Trophoblast cell (in vitro differentiated cells and primary cell): ENCODE measurements around the gene TMEM259.

Experiments used
- DNase-seq, 2 donors: peaks; one replicate each; pipeline ENCODE4 v3.0.0-alpha.2; 2016
- H2AFZ ChIP-seq: 2 replicates; pipeline ENCODE4 v1.6.1; 2013; ENCODE audit warnings: low read length, moderate library complexity, mild to moderate bottlenecking; ENCODE audit not compliant: insufficient read depth, poor library complexity
- H2AK5ac ChIP-seq: 2 replicates; pipeline ENCODE4 v1.6.1; 2013; ENCODE audit warnings: mild to moderate bottlenecking, low read length
- H2BK120ac ChIP-seq: 2 replicates; pipeline ENCODE4 v1.6.1; 2013; ENCODE audit warnings: low read length, mild to moderate bottlenecking, moderate library complexity; ENCODE audit not compliant: insufficient read depth, poor library complexity
- H2BK12ac ChIP-seq: 2 replicates; pipeline ENCODE4 v1.6.1; 2013; ENCODE audit warnings: mild to moderate bottlenecking, low read length, moderate library complexity
- H2BK5ac ChIP-seq: 2 replicates; pipeline ENCODE4 v1.6.1; 2013; ENCODE audit warnings: low read length, low read depth, moderate library complexity, mild to moderate bottlenecking; ENCODE audit not compliant: poor library complexity
- H3K14ac ChIP-seq: 2 replicates; pipeline ENCODE4 v1.6.1; 2013; ENCODE audit warnings: mild to moderate bottlenecking, low read length
- H3K18ac ChIP-seq: 2 replicates; pipeline ENCODE4 v1.6.1; 2013; ENCODE audit warnings: mild to moderate bottlenecking, low read length
- H3K23ac ChIP-seq: 2 replicates; pipeline ENCODE4 v1.6.1; 2013; ENCODE audit warnings: low read length
- H3K27ac ChIP-seq: 2 replicates; pipeline ENCODE4 v1.5.1; 2013; ENCODE audit warnings: low read depth, mild to moderate bottlenecking, inconsistent platforms, low read length, moderate library complexity
- H3K27me3 ChIP-seq: 2 replicates; pipeline ENCODE4 v1.6.1; 2013; ENCODE audit warnings: inconsistent platforms, mild to moderate bottlenecking, low read length, moderate library complexity; ENCODE audit not compliant: insufficient read depth
- H3K36me3 ChIP-seq, 2 experiments: 1 replicate in 1 of 2; 2 replicates in 1 of 2; pipeline ENCODE4 v1.6.1; 2013; ENCODE audit warnings: low read length in 2 of 2, mild to moderate bottlenecking in 2 of 2, moderate library complexity in 1 of 2; ENCODE audit not compliant: insufficient read depth in 2 of 2, control insufficient read depth in 1 of 2
- H3K4ac ChIP-seq: 2 replicates; pipeline ENCODE4 v1.6.1; 2013; ENCODE audit warnings: low read depth, mild to moderate bottlenecking, low read length, moderate library complexity
- H3K4me1 ChIP-seq, 2 experiments: 1 replicate in 1 of 2; 2 replicates in 1 of 2; pipeline ENCODE4 v1.6.1; 2013; ENCODE audit warnings: low read length in 2 of 2, mild to moderate bottlenecking in 2 of 2, moderate library complexity in 1 of 2; ENCODE audit not compliant: insufficient read depth in 2 of 2, control insufficient read depth in 1 of 2
- H3K4me2 ChIP-seq: 2 replicates; pipeline ENCODE4 v1.6.1; 2013; ENCODE audit warnings: inconsistent platforms, mild to moderate bottlenecking, low read length, moderate library complexity
- H3K4me3 ChIP-seq: 2 replicates; pipeline ENCODE4 v1.5.1; 2013; ENCODE audit warnings: mild to moderate bottlenecking, low read depth, low read length, inconsistent platforms
- H3K79me1 ChIP-seq: one replicate; pipeline ENCODE4 v1.6.1; 2013; ENCODE audit warnings: low read length
- H3K79me2 ChIP-seq: 2 replicates; pipeline ENCODE4 v1.6.1; 2013; ENCODE audit warnings: low read length, mild to moderate bottlenecking; ENCODE audit not compliant: control insufficient read depth, insufficient read depth, poor library complexity
- H3K9ac ChIP-seq: 2 replicates; pipeline ENCODE4 v1.6.1; 2013; ENCODE audit warnings: mild to moderate bottlenecking, low read length
- H3K9me3 ChIP-seq: 2 replicates; pipeline ENCODE4 v1.6.1; 2013; ENCODE audit warnings: low read depth, mild to moderate bottlenecking, control low read depth, inconsistent platforms, low read length; ENCODE audit not compliant: insufficient read depth
- H4K12ac ChIP-seq: 2 replicates; pipeline ENCODE4 v1.6.1; 2013; ENCODE audit warnings: low read depth, mild to moderate bottlenecking, low read length, moderate library complexity
- H4K8ac ChIP-seq: 2 replicates; pipeline ENCODE4 v1.6.1; 2013; ENCODE audit warnings: low read depth, mild to moderate bottlenecking, low read length, moderate library complexity
- H4K91ac ChIP-seq: one replicate; pipeline ENCODE4 v1.6.1; 2013; ENCODE audit warnings: low read depth, mild to moderate bottlenecking, low read length, moderate library complexity
- WGBS: extraction: QIAGEN DNeasy Blood & Tissue Kit; methylation state at CpG from one replicate; pipeline ENCODE4 v1.1.7; 2013; ENCODE audit warnings: missing lambda C conversion rate; ENCODE audit not compliant: insufficient read length, insufficient coverage; ENCODE audit errors: extremely low coverage; 5-methylcytosine and 5-hydroxymethylcytosine counted together

Gene TMEM259

DNA sequence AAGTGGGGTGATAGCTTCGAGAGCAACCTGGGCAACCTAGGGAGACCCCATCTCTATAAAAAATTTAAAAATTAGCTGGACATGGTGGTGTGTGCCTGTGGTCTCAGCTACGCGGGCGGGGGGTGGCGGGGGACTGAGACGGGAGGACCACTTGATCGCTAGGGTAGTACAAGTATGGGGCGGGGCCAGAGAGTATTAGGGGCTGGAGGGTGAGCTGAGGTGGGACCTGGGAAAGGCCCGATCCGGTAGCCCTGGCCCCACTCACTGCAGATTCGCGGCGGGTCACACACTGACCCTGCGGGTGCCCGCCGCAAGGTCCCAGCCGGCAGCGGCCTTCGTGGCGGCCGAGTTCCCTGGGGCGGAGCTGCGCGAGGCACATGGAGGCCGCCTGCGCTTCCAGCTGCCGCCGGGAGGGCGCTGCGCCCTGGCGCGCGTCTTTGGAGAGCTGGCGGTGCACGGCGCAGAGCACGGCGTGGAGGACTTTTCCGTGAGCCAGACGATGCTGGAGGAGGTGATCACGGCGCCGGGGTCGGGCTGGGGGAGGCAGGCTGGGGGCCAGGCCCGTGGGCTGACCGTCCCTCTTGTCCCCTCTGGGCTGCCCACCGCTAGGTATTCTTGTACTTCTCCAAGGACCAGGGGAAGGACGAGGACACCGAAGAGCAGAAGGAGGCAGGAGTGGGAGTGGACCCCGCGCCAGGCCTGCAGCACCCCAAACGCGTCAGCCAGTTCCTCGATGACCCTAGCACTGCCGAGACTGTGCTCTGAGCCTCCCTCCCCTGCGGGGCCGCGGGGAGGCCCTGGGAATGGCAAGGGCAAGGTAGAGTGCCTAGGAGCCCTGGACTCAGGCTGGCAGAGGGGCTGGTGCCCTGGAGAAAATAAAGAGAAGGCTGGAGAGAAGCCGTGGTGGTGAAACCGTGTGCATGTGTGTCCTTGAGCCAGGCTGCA, 44.0 kb upstream of the TMEM259 start:
- Histone ChIP-seq H3K4me2 (peak overlapping the region; percentile 60), H3K18ac (peak overlapping the region; percentile 36), H3K4me3 (no peak overlapping the region), H2BK12ac (peak overlapping the region; percentile 34), H4K91ac (peak overlapping the region; percentile 42), H3K4me1 (peaks cover 27 to 28% of the 10 kb centered on the region in 2 experiments), H4K8ac (peak overlapping the region; percentile 39), H3K79me1 (peaks cover 18% of the 10 kb centered on the region), H2BK5ac (no peak overlapping the region), H2AFZ (no peak overlapping the region), H2AK5ac (peak overlapping the region; percentile 20), H3K14ac (peak overlapping the region; percentile 1), H4K12ac (peak overlapping the region; percentile 23), H3K27ac (peak overlapping the region; percentile 87), H3K27me3 (no peaks in the 10 kb centered on the region), H3K79me2 (no peaks in the 10 kb centered on the region), H2BK120ac (peak overlapping the region; percentile 3), H3K4ac (no peak overlapping the region), H3K9me3 (peaks cover 12% of the 10 kb centered on the region), H3K23ac (no peak overlapping the region), H3K9ac (no peak overlapping the region), H3K36me3 (no peaks in the 10 kb centered on the region)
- WGBS: no CpG with 5 or more reads among the region's 60 CpGs
- peak; percentile 92 to 95 for DNase-seq

DNA sequence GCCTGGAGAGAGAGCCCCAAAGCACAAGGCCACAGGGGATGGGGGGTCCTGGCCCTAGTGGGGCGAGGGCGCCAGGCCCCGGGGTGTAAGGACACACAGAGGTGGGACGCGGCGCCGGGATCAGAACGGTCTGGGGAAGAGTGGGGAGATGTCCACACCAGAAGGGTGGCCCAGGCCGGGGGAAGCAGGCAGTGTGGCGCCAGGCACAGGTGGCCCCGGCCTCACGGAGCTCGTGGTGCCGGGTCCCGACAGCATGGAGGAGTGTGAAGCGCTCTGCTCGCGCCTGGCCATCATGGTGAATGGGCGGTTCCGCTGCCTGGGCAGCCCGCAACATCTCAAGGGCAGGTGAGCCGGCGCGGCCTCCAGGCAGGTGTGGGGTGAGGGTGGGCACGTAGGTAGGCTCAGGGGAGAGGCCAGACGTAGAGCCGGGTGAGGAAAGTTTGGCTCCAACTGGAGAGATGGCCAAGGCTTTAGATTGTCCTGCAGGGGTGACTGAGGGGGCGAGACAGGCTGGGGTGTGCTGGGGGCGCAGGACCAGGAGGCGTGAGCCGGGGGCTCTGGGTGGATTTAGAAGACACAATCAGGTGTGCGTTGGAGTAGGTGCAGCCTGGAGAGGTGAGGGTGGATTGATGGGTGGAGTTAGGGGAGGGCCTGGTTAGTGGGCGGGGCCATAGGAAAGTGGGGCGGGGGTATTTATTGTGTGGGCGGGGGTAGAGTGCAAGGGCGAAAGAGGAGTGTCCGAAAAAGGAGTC, 43.2 kb upstream of the TMEM259 start:
- no peaks in the 10 kb centered on the region for H3K79me2 ChIP-seq
- no CpG with 5 or more reads among the region's 37 CpGs for WGBS
- H3K18ac ChIP-seq: no peak overlapping the region
- no peak overlapping the region for H3K9ac ChIP-seq
- H3K4ac ChIP-seq: no peak overlapping the region
- no peak overlapping the region for H2BK120ac ChIP-seq
- peak overlapping the region; percentile 36 for H4K91ac ChIP-seq
- H4K12ac ChIP-seq: no peak overlapping the region
- H3K4me2 ChIP-seq: no peak overlapping the region
- no peak overlapping the region for H3K14ac ChIP-seq
- H2AFZ ChIP-seq: no peak overlapping the region
- H3K27ac ChIP-seq: no peak overlapping the region
- H2BK12ac ChIP-seq: no peak overlapping the region
- H4K8ac ChIP-seq: no peak overlapping the region
- no peak overlapping the region for H3K4me3 ChIP-seq
- H2AK5ac ChIP-seq: no peak overlapping the region
- peaks cover 27 to 28% of the 10 kb centered on the region in 2 experiments for H3K4me1 ChIP-seq
- H3K27me3 ChIP-seq: no peaks in the 10 kb centered on the region
- DNase-seq: peak in 1 of 2 donors; percentile 45
- no peak overlapping the region for H3K23ac ChIP-seq
- no peaks in the 10 kb centered on the region for H3K36me3 ChIP-seq
- peaks cover 18% of the 10 kb centered on the region for H3K79me1 ChIP-seq
- no peak overlapping the region for H2BK5ac ChIP-seq
- peaks cover 12% of the 10 kb centered on the region for H3K9me3 ChIP-seq

DNA sequence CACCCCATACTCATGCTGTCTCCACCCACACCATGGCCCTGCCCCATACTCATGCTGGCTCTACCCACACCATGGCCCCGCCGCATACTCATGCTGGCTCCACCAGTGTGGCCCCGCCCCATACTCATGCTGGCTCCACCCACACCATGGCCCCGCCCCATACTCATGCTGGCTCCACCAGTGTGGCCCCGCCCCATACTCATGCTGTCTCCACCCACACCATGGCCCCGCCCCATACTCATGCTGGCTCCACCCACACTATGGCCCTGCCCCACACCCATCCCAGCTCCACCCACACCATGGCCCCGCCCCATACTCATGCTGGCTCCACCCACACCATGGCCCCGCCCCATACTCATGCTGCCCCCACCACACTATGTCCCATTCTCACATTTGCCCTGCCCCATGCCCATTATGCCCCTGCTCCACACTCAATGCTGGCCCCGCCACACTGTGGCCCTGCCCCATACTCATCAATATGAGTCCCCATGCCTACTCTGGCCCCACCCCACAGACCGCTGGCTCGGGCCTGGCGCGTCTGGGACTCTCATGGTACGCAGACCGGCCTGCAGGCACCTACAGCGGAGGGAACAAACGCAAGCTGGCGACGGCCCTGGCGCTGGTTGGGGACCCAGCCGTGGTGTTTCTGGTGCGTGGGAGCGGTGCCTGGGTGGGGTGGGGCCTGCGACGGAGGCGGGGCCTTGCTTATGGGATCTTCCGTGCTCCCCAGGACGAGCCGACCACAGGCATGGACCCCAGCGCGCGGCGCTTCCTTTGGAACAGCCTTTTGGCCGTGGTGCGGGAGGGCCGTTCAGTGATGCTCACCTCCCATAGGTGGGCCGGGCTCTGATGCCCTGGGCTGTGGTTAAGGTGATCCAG, 42.3 kb upstream of the TMEM259 start:
- Histone ChIP-seq H3K79me2 (no peaks in the 10 kb centered on the region), H3K27me3 (no peaks in the 10 kb centered on the region), H4K91ac (no peak overlapping the region), H3K36me3 (peaks cover 7% of the 10 kb centered on the region in 2 experiments), H3K9me3 (peaks cover 19% of the 10 kb centered on the region), H3K4me1 (peaks cover 27 to 28% of the 10 kb centered on the region in 2 experiments), H3K23ac (no peak overlapping the region), H2BK120ac (no peak overlapping the region), H3K27ac (no peak overlapping the region), H2AFZ (no peak overlapping the region), H2AK5ac (no peak overlapping the region), H3K4me2 (no peak overlapping the region), H4K12ac (no peak overlapping the region), H4K8ac (no peak overlapping the region), H3K14ac (no peak overlapping the region), H3K9ac (no peak overlapping the region), H3K4ac (no peak overlapping the region), H3K18ac (no peak overlapping the region), H2BK12ac (no peak overlapping the region), H3K79me1 (peaks cover 18% of the 10 kb centered on the region), H3K4me3 (peak overlapping the region; percentile 2), H2BK5ac (no peak overlapping the region)
- WGBS: no CpG with 5 or more reads among the region's 37 CpGs
- DNase-seq: peak; percentile 64
